Peyer's patch (tissue), 4 donors: Measurements from ENCODE around the gene FOCAD.

ENCODE experiments used
- POLR2A ChIP-seq, 2 donors: fragments of 450-650 bp; IDR thresholded peaks; one replicate each; pipeline ENCODE4 v1.5.1; 2017; ENCODE audit warnings: antibody characterized with exemption in 2 of 2, mild to moderate bottlenecking in 2 of 2, moderate library complexity in 2 of 2
- TF ChIP-seq, protein P1 (sequence below), 6 experiments: fragments of 450-650 bp in 4 of 6; fragments of 200-600 bp in 2 of 6; sonication (generic) in 1 of 6; IDR thresholded peaks; one replicate each; pipeline ENCODE4 v1.5.1; 2017 to 2019; ENCODE audit warnings: antibody characterized with exemption in 6 of 6, mild to moderate bottlenecking in 3 of 6, moderate library complexity in 1 of 6

- TF ChIP-seq, protein P1, sequence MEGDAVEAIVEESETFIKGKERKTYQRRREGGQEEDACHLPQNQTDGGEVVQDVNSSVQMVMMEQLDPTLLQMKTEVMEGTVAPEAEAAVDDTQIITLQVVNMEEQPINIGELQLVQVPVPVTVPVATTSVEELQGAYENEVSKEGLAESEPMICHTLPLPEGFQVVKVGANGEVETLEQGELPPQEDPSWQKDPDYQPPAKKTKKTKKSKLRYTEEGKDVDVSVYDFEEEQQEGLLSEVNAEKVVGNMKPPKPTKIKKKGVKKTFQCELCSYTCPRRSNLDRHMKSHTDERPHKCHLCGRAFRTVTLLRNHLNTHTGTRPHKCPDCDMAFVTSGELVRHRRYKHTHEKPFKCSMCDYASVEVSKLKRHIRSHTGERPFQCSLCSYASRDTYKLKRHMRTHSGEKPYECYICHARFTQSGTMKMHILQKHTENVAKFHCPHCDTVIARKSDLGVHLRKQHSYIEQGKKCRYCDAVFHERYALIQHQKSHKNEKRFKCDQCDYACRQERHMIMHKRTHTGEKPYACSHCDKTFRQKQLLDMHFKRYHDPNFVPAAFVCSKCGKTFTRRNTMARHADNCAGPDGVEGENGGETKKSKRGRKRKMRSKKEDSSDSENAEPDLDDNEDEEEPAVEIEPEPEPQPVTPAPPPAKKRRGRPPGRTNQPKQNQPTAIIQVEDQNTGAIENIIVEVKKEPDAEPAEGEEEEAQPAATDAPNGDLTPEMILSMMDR (IDR thresholded peaks at IDR 0.05), result no peak
- TF ChIP-seq POLR2A (IDR thresholded peaks at IDR 0.05), result no peak
These were observed 343.2 kb downstream of the FOCAD start for GRCh38 chr9:21027295-21027694.
